Body of pancreas (tissue), 4 donors: ENCODE measurements around the gene VPS18. TPM values are rescaled to one million over a fixed set of nuclear protein-coding genes. Genes with fewer than 3 reads are reported as not detected.

Experiments used
- ATAC-seq: fragments of 150-250 bp; one replicate; pipeline ENCODE4 v1.9.1; 2016
- DNase-seq, 4 donors: peaks; one replicate each; pipeline ENCODE4 v3.0.0-alpha.2; 2019
- H3K27ac ChIP-seq, 4 donors: fragments of 200-600 bp; sonication (generic); 1 replicate in 3 of 4; 2 replicates in 1 of 4; pipeline versions ENCODE4 v1.5.1 to v1.6.1; 2016 to 2019; ENCODE audit warnings: mild to moderate bottlenecking in 1 of 4, mixed read lengths in 1 of 4, moderate library complexity in 1 of 4
- H3K27me3 ChIP-seq, 2 donors: fragments of 200-600 bp; sonication (generic); one replicate each; pipeline ENCODE4 v1.6.0; 2016; ENCODE audit warnings: mild to moderate bottlenecking in 1 of 2
- H3K36me3 ChIP-seq, 2 donors: fragments of 200-600 bp; sonication (generic); replicated peaks in 1 of 2; 2 replicates each; pipeline ENCODE4 v1.5.1; 2016; ENCODE audit warnings: low read depth in 2 of 2; ENCODE audit not compliant: insufficient read depth in 1 of 2
- H3K4me1 ChIP-seq: fragments of 200-600 bp; sonication (generic); one replicate; pipeline ENCODE4 v1.6.0; 2016
- H3K4me3 ChIP-seq, 2 donors: fragments of 200-600 bp; sonication (generic); 1 replicate in 1 of 2; 2 replicates in 1 of 2; pipeline ENCODE4 v1.5.1; 2016 to 2019
- H3K9me3 ChIP-seq, 3 donors: fragments of 200-600 bp; sonication (generic); 1 replicate in 2 of 3; 2 replicates in 1 of 3; pipeline ENCODE4 v1.5.1; 2016
- POLR2A ChIP-seq, 3 donors: fragments of 450-650 bp; IDR thresholded peaks; one replicate each; pipeline ENCODE4 v1.6.1; 2016; ENCODE audit warnings: antibody characterized with exemption in 3 of 3, mild to moderate bottlenecking in 2 of 3
- WGBS, 2 donors: methylation state at CpG; one replicate each; pipeline ENCODE4 v1.1.5; 2017; 5-methylcytosine and 5-hydroxymethylcytosine counted together
- intact Hi-C: fragments of 100-400 bp; cut with DNase I; formaldehyde crosslinking; loops from one replicate; pipeline ENCODE4 v1.15.1; 2023
- total RNA-seq, 2 donors: library from RNA; depleted of rRNA; stranded (reverse); fragments of >200 nt; gene quantifications; one replicate each; pipeline ENCODE4 v1.1.0, GENCODE V29; 2016
- TF ChIP-seq, protein P1 (sequence below), 7 experiments: fragments of 450-650 bp in 4 of 7; fragments of 200-600 bp in 3 of 7; sonication (generic) in 3 of 7; IDR thresholded peaks; one replicate each; pipeline ENCODE4 v1.5.1; 2016 to 2019; ENCODE audit warnings: antibody characterized with exemption in 7 of 7

VPS18 gene
- total RNA-seq, 2 donors from 2014 or later, result 10.9 to 14.8 TPM

DNA sequence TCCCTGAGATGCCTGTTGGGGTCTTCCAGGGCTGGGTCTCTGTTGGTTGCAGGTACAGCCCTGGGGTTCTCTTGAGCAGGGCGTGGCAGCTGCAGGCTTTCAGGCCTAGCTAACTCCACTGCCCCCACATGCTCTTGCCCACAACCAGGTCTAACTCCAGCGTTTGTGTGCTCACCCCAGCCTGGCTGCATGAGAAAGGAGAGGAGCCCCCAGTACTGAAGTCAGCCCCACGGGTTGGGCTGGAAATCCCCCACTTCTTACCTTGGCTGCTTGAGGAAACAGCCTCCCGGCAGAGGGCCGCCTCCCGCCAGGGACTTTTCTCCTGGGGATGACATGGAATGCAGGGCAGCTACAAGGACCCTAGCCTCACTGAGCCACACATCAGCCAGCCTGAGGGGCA is 18.2 kb downstream of the VPS18 start:
- Histone ChIP-seq H3K36me3 (no peaks in the 10 kb centered on the region), H3K4me3 (no peak overlapping the region), H3K27ac (no peak overlapping the region), H3K27me3 (no peaks in the 10 kb centered on the region), H3K4me1 (peaks cover 7% of the 10 kb centered on the region), H3K9me3 (no peaks in the 10 kb centered on the region)
- WGBS, 2 donors, result 50 to 76% methylated on average over 2 to 6 of the region's 6 CpGs
- DNase-seq, result no peak
- TF ChIP-seq POLR2A (IDR thresholded peaks at IDR 0.05), result no peak
- TF ChIP-seq, protein P1, sequence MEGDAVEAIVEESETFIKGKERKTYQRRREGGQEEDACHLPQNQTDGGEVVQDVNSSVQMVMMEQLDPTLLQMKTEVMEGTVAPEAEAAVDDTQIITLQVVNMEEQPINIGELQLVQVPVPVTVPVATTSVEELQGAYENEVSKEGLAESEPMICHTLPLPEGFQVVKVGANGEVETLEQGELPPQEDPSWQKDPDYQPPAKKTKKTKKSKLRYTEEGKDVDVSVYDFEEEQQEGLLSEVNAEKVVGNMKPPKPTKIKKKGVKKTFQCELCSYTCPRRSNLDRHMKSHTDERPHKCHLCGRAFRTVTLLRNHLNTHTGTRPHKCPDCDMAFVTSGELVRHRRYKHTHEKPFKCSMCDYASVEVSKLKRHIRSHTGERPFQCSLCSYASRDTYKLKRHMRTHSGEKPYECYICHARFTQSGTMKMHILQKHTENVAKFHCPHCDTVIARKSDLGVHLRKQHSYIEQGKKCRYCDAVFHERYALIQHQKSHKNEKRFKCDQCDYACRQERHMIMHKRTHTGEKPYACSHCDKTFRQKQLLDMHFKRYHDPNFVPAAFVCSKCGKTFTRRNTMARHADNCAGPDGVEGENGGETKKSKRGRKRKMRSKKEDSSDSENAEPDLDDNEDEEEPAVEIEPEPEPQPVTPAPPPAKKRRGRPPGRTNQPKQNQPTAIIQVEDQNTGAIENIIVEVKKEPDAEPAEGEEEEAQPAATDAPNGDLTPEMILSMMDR (IDR thresholded peaks at IDR 0.05), result no peak
- intact Hi-C loops, result no loop called here
- ATAC-seq, result no peak

GRCh38 chr15:40914013-40914412 is 19.8 kb downstream of the VPS18 start:
- 89 to 91% methylated on average over 12 of the region's 12 CpGs for WGBS, 2 donors
- H3K27me3 ChIP-seq, result no peaks in the 10 kb centered on the region
- DNase-seq (no peak), ATAC-seq (no peak)
- no peak for TF ChIP-seq POLR2A (IDR thresholded peaks at IDR 0.05)
- TF ChIP-seq, protein P1 (IDR thresholded peaks at IDR 0.05), result no peak
- H3K4me1 ChIP-seq, result no peaks in the 10 kb centered on the region
- no peak overlapping the region for H3K4me3 ChIP-seq
- H3K9me3 ChIP-seq, result no peaks in the 10 kb centered on the region
- no peaks in the 10 kb centered on the region for H3K36me3 ChIP-seq
- intact Hi-C loops, result no loop called here
- H3K27ac ChIP-seq, result no peak overlapping the region

DNA sequence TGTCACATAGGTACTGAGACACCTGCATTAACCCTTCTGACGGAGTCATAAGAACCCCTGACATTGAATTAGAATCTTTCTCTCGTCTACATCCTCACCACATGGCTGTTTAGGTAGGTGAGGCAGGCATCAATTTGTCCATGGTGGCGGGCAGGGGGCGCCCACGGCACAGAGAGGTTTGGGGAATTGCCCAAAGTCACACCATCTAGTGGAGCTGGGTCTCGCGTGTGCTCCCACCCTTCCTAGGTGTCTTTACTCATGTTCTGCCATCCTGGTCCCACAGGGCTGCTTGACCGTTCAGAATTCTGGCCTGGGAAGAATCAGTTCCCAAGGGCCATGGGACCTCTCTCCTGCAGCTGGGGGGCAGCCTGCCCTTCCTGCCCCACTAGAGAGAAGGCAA is 20.2 kb downstream of the VPS18 start:
- WGBS, 2 donors, result 67 to 80% methylated on average over 1 to 8 of the region's 8 CpGs
- no peaks in the 10 kb centered on the region for H3K4me1 ChIP-seq
- H3K4me3 ChIP-seq, result no peak overlapping the region
- intact Hi-C loops, result no loop called here
- no peak for DNase-seq
- TF ChIP-seq, protein P1 (IDR thresholded peaks at IDR 0.05), result peak in 1 of 7 experiments; percentile 23
- TF ChIP-seq POLR2A (IDR thresholded peaks at IDR 0.05), result no peak
- ATAC-seq, result no peak
- H3K9me3 ChIP-seq, result no peaks in the 10 kb centered on the region
- no peaks in the 10 kb centered on the region for H3K27me3 ChIP-seq
- H3K27ac ChIP-seq, result no peak overlapping the region
- no peaks in the 10 kb centered on the region for H3K36me3 ChIP-seq

DNA sequence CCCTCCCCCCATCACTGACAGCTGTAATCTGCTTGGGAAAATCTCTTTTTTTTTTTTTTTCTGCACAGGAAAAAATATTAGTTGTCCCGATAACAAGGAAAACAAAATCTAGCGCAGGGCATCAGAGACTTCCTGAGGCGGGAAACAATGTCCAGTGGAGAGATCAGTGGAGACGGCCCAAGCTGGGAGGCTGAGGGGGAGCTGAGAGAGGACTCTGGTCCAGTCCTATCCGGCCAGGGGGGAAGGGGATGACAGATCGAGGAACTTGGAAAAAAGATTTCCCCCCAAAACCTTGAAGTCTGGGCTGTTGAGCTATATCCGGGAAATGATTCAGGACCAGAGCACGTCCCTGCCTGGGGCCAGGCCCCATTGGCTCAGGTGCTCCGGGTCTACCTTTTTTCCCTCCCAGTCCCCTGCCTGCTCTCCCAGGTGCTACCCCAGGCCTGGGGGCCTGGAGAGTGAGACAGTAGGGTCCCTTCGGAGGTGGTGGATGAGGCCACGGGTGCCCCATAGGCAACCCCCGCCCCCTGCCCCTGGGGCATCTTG is 20.9 kb downstream of the VPS18 start:
- DNase-seq (no peak), ATAC-seq (no peak)
- Histone ChIP-seq H3K4me3 (no peak overlapping the region), H3K4me1 (no peaks in the 10 kb centered on the region), H3K27ac (no peak overlapping the region), H3K27me3 (no peaks in the 10 kb centered on the region), H3K9me3 (no peaks in the 10 kb centered on the region), H3K36me3 (no peaks in the 10 kb centered on the region)
- intact Hi-C loops, result no loop called here
- WGBS, 2 donors, result 82 to 88% methylated on average over 6 to 12 of the region's 12 CpGs
- TF ChIP-seq, protein P1 (IDR thresholded peaks at IDR 0.05), result no peak
- TF ChIP-seq POLR2A (IDR thresholded peaks at IDR 0.05), result no peak

- DNase-seq, result no peak
Measured at GRCh38 chr15:40915679-40916078, 21.4 kb downstream of the VPS18 start.

More at GRCh38 chr15:40915679-40916078, 21.4 kb downstream of the VPS18 start:
- 61 to 100% methylated on average over 1 to 6 of the region's 6 CpGs for WGBS, 2 donors
- H3K4me3 ChIP-seq, result no peak overlapping the region
- no peaks in the 10 kb centered on the region for H3K4me1 ChIP-seq
- H3K27me3 ChIP-seq, result no peaks in the 10 kb centered on the region
- no peaks in the 10 kb centered on the region for H3K36me3 ChIP-seq
- no peak overlapping the region for H3K27ac ChIP-seq
- ATAC-seq, result no peak
- intact Hi-C loops, result no loop called here
- H3K9me3 ChIP-seq, result no peaks in the 10 kb centered on the region
- TF ChIP-seq POLR2A (IDR thresholded peaks at IDR 0.05), result no peak
- TF ChIP-seq, protein P1 (IDR thresholded peaks at IDR 0.05), result no peak
